Thyroid gland (tissue), 4 donors: ENCODE measurements around the gene OSGIN1. TPM values are rescaled to one million over a fixed set of nuclear protein-coding genes. Genes with fewer than 3 reads are reported as not detected.

Experiments
- DNase-seq, 2 donors: peaks; one replicate each; pipeline ENCODE4 v3.0.0-alpha.2; 2019
- H3K27ac ChIP-seq, 3 donors: fragments of 200-600 bp; sonication (generic); 1 replicate in 2 of 3; 2 replicates in 1 of 3; pipeline ENCODE4 v1.5.1; 2016 to 2019; ENCODE audit warnings: mild to moderate bottlenecking in 1 of 3, moderate library complexity in 1 of 3
- H3K27me3 ChIP-seq: fragments of 200-600 bp; sonication (generic); one replicate; pipeline ENCODE4 v1.5.1; 2019
- H3K36me3 ChIP-seq, 2 donors: fragments of 200-600 bp; sonication (generic); one replicate each; pipeline ENCODE4 v1.5.1; 2016 to 2019
- H3K4me1 ChIP-seq, 2 donors: fragments of 200-600 bp; sonication (generic); one replicate each; pipeline ENCODE4 v1.5.1; 2017 to 2019
- H3K4me3 ChIP-seq, 3 donors: fragments of 200-600 bp; sonication (generic); replicated peaks in 1 of 3; 1 replicate in 2 of 3; 2 replicates in 1 of 3; pipeline ENCODE4 v1.5.1; 2016; ENCODE audit warnings: mild to moderate bottlenecking in 1 of 3
- H3K9me3 ChIP-seq: fragments of 200-600 bp; sonication (generic); one replicate; pipeline ENCODE4 v1.5.1; 2017
- POLR2A ChIP-seq, 2 donors: fragments of 450-650 bp; IDR thresholded peaks; one replicate each; pipeline ENCODE4 v1.6.1; 2017; ENCODE audit warnings: antibody characterized with exemption in 2 of 2, mild to moderate bottlenecking in 2 of 2, moderate library complexity in 1 of 2
- WGBS, 2 donors: methylation state at CpG; one replicate each; pipeline ENCODE4 v1.1.5; 2017; 5-methylcytosine and 5-hydroxymethylcytosine counted together
- intact Hi-C: fragments of 100-400 bp; cut with DNase I; formaldehyde crosslinking; loops from one replicate; pipeline ENCODE4 v1.15.1; 2023
- total RNA-seq, 4 donors: library from RNA; depleted of rRNA; stranded (reverse); fragments of >200 nt; gene quantifications; one replicate each; pipeline ENCODE4 v1.2.3, GENCODE V29; 2016
- TF ChIP-seq, protein P1 (sequence below), 6 experiments: fragments of 200-600 bp in 3 of 6; fragments of 450-650 bp in 3 of 6; sonication (generic) in 3 of 6; IDR thresholded peaks; one replicate each; pipeline ENCODE4 v1.5.1; 2016 to 2019; ENCODE audit warnings: antibody characterized with exemption in 6 of 6, mild to moderate bottlenecking in 2 of 6, inconsistent platforms in 1 of 6, moderate library complexity in 1 of 6

Gene OSGIN1
- total RNA-seq, 4 donors from 2014 or later, result 14.5 to 53.5 (median 31.9) TPM

DNA sequence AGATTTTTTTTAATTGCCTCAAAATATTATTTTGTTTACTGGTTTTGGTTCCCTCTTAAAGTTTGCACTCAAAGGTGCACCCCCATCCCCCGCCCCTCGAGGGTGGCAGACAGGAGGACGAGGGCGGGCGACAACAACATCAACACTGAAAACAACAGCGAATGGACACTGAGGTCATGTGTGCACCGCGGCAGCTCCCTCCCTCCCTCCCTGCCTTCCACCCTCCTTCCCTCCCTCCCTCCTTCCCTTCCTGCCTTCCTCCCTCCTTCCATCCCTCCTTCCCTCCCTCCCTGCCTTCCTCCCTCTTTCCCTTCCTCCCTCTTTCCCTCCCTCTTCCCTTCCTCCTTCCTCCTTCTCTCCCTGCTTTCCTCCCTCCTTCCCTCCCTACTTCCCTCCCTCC lies 1.5 kb upstream of the OSGIN1 start:
- intact Hi-C loops, result no loop called here
- Histone ChIP-seq H3K9me3 (no peaks in the 10 kb centered on the region), H3K27me3 (no peaks in the 10 kb centered on the region), H3K36me3 (no peaks in the 10 kb centered on the region), H3K27ac (no peak overlapping the region), H3K4me1 (peaks cover 28 to 35% of the 10 kb centered on the region in 2 donors), H3K4me3 (no peak overlapping the region)
- 33 to 61% methylated on average over 8 of the region's 8 CpGs for WGBS, 2 donors
- DNase-seq, result peak in 1 of 2 donors; percentile 25
- TF ChIP-seq, protein P1, sequence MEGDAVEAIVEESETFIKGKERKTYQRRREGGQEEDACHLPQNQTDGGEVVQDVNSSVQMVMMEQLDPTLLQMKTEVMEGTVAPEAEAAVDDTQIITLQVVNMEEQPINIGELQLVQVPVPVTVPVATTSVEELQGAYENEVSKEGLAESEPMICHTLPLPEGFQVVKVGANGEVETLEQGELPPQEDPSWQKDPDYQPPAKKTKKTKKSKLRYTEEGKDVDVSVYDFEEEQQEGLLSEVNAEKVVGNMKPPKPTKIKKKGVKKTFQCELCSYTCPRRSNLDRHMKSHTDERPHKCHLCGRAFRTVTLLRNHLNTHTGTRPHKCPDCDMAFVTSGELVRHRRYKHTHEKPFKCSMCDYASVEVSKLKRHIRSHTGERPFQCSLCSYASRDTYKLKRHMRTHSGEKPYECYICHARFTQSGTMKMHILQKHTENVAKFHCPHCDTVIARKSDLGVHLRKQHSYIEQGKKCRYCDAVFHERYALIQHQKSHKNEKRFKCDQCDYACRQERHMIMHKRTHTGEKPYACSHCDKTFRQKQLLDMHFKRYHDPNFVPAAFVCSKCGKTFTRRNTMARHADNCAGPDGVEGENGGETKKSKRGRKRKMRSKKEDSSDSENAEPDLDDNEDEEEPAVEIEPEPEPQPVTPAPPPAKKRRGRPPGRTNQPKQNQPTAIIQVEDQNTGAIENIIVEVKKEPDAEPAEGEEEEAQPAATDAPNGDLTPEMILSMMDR (IDR thresholded peaks at IDR 0.05), result no peak

DNA sequence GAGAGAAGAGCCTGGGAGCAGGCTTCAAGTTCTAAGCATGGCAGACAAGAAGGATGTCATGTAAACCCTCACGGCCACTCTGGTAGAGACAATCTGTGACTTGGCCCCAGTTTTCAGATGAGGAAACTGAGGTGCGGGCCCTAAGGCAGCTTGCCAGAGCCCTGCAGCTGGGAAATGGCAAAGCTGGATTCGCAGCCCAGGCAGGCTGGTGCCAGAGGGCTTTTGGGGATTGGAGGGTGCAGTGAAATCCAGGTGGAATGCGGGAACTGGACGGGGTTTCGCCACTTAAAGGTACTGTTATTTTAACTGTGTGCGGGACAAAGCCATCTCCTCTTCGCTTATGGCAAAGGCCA lies 477 bp upstream of the OSGIN1 start:
- peak; percentile 70 to 76 for DNase-seq
- intact Hi-C loops, result no loop called here
- H3K27me3 ChIP-seq, result no peaks in the 10 kb centered on the region
- TF ChIP-seq, protein P1 (IDR thresholded peaks at IDR 0.05), result no peak
- 26 to 33% methylated on average over 2 to 8 of the region's 8 CpGs for WGBS, 2 donors
- H3K4me3 ChIP-seq, result peak overlapping the region in 1 of 3 donors; percentile 36
- H3K27ac ChIP-seq, result peak overlapping the region; percentile 89 to 96 (median 89)
- H3K4me1 ChIP-seq, result peaks cover 28 to 35% of the 10 kb centered on the region in 2 donors
- H3K9me3 ChIP-seq, result no peaks in the 10 kb centered on the region
- H3K36me3 ChIP-seq, result peaks cover 0 to under 1% of the 10 kb centered on the region in 2 donors

DNA sequence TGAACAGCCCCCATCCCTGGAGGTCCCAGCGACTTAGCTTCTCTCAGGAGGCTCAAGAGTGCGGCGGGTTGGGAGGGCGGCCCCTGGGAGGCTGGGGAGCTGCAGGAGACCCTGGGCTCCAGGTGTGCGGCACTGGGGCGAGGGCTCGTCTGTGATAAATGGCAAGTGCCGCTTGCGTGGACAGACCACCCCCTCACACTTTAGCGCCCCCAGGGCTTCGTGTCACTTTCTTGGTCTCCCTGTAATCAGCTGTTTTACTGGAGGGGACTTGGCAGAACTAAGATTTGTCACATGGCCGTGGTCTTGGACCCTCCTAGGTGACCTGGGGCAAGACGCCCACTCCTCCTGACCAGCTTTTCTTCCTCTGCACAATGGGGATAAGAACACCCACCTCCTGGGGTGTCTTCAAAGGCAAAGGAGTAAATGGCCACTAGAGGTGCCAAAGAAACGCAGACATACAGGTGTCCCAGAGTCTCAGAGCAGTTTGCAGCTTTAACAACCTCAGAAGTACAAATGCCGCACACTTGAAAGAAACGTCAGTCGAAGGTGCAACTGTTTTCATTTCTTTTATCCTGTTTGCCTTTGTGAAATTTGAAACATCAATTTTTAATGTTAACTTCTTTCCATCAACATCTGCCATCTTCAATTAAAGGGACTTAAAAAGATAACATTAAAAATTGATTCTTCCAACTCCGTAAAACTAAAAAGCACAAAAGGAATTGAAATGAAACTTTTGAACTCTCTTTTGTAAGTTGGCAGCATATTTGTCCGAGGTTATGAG lies 946 bp downstream of the OSGIN1 start:
- peak; percentile 42 to 45 for DNase-seq
- Histone ChIP-seq H3K9me3 (no peaks in the 10 kb centered on the region), H3K4me1 (peaks cover 24 to 27% of the 10 kb centered on the region in 2 donors), H3K36me3 (peaks cover 9 to 13% of the 10 kb centered on the region in 2 donors), H3K27ac (peak overlapping the region; percentile 89 to 96 (median 89)), H3K4me3 (peak overlapping the region; percentile 36 to 68 (median 66)), H3K27me3 (no peaks in the 10 kb centered on the region)
- no peak for TF ChIP-seq POLR2A (IDR thresholded peaks at IDR 0.05)
- TF ChIP-seq, protein P1 (IDR thresholded peaks at IDR 0.05), result peak in 4 of 6 experiments; percentile 20 to 64 (median 43)
- intact Hi-C loops, result no loop called here
- 13 to 21% methylated on average over 11 to 12 of the region's 19 CpGs for WGBS, 2 donors

DNA sequence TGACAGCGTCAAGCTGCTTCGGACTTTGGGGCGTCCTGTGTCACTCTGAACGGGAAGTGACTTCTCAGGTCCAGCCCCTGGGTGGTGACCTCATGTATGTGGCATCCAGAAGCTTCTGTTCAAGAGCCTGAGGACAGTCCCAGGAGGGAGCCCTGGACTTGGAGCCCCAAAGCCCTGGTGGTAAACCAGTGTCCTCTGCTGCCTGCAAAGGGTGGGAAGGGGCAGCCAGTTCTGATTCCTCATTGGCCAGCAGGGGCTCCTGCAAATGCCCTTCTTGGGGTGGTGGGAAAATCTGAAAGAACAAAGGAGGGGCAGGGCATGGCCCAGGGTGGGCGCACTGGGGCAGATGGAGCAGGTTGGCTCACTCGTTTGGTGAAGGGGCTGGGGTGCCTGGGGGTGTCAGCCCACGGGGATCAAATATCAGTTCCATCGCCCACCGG lies 1.6 kb downstream of the OSGIN1 start:
- Histone ChIP-seq H3K9me3 (no peaks in the 10 kb centered on the region), H3K4me3 (peak overlapping the region in 1 of 3 donors; percentile 36), H3K4me1 (peaks cover 24% of the 10 kb centered on the region in 2 donors), H3K27me3 (no peaks in the 10 kb centered on the region), H3K36me3 (peaks cover 15 to 19% of the 10 kb centered on the region in 2 donors), H3K27ac (peak overlapping the region in 1 of 3 donors; percentile 96)
- peak; percentile 66 to 71 for DNase-seq
- WGBS, 2 donors, result 53 to 54% methylated on average over 9 of the region's 9 CpGs
- TF ChIP-seq POLR2A (IDR thresholded peaks at IDR 0.05), result no peak
- TF ChIP-seq, protein P1 (IDR thresholded peaks at IDR 0.05), result no peak
- intact Hi-C loops, result no loop called here
